ENCODE measurements around the gene SYCP1. TPM values are rescaled to one million over a fixed set of nuclear protein-coding genes. Genes with fewer than 3 reads are reported as not detected.

SYCP1 gene
- total RNA-seq, 1 experiment from 2014 or later = not detected

DNA sequence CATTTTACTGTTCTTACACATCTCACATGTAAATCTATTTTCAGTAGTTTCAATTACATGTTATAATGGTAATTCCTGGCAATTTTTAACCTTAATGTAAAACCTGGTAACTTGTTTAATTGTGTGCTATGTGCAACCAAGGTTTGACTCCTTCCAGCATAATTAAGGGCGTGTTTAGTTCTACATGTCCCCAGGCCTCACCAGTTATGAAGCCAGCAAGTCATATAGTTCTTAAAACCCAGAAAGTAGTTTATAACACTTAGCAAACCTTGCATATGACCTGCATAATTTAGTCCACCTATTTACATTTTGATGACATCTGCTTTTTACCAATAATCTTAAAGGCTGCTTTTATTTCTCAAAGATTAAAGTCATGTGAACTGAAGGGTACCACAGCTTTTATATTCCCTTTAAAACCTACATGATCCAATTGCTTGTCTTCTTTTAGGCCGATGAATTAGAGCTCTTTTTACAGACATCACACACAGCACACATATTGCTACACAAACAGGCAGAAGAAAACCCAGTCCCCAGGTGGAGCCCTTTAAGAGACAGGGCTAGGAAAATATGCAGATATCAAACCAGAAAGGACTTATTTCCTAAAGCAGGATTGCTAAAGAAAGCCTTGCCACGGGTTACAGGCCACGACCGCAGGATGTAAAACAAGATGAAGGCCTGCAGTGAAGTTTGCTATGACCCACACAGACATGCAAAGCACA, 23.2 kb upstream of the SYCP1 start:
- no peak for DNase-seq
- Histone ChIP-seq H3K36me3 (ENCODE audit: control insufficient read depth, insufficient read depth, low read length) (no peaks in the 10 kb centered on the region), H3K4me1 (no peaks in the 10 kb centered on the region), H3K4me3 (ENCODE audit: low read depth, low read length) (no peak overlapping the region), H3K27me3 (replicated peaks; ENCODE audit: control insufficient read depth, insufficient read depth, low read length) (no peaks in the 10 kb centered on the region), H3K9me3 (no peaks in the 10 kb centered on the region)
- H3K36me3 Mint-ChIP-seq (ENCODE audit: insufficient read depth, unreplicated experiment) = no peaks in the 10 kb centered on the region
- no peak overlapping the region for H3K4me3 Mint-ChIP-seq (ENCODE audit: unreplicated experiment)
- H3K4me1 Mint-ChIP-seq (ENCODE audit: low read depth, unreplicated experiment) = no peaks in the 10 kb centered on the region
- POLR2A ChIA-PET = no interaction called here
- TF ChIP-seq CTCF (IDR thresholded peaks at IDR 0.05; ENCODE audit: insufficient read depth in 1 of 2, low read depth in 1 of 2, low read length in 1 of 2, severe bottlenecking in 1 of 2, unreplicated experiment in 1 of 2) = no peak
- no TSS peak for BruUV-seq (replicated peaks)
- CTCF ChIA-PET = no interaction called here
- H3K9me3 Mint-ChIP-seq (ENCODE audit: unreplicated experiment) = no peaks in the 10 kb centered on the region
- intact Hi-C loops (cut with micrococcal nuclease; ENCODE audit: unreplicated experiment) = no loop called here
- no peaks in the 10 kb centered on the region for H3K27me3 Mint-ChIP-seq (ENCODE audit: insufficient read depth, unreplicated experiment)
- no peak overlapping the region for H3K27ac Mint-ChIP-seq (ENCODE audit: unreplicated experiment)

- DNase-seq = no peak
- Histone ChIP-seq H3K4me3 (ENCODE audit: low read depth, low read length) (no peak overlapping the region), H3K36me3 (ENCODE audit: control insufficient read depth, insufficient read depth, low read length) (no peaks in the 10 kb centered on the region), H3K9me3 (no peaks in the 10 kb centered on the region), H3K27me3 (replicated peaks; ENCODE audit: control insufficient read depth, insufficient read depth, low read length) (no peaks in the 10 kb centered on the region), H3K4me1 (no peaks in the 10 kb centered on the region)
- Mint-ChIP-seq H3K9me3 (ENCODE audit: unreplicated experiment) (no peaks in the 10 kb centered on the region), H3K36me3 (ENCODE audit: insufficient read depth, unreplicated experiment) (no peaks in the 10 kb centered on the region), H3K4me3 (ENCODE audit: unreplicated experiment) (no peak overlapping the region), H3K4me1 (ENCODE audit: low read depth, unreplicated experiment) (no peaks in the 10 kb centered on the region), H3K27me3 (ENCODE audit: insufficient read depth, unreplicated experiment) (no peaks in the 10 kb centered on the region), H3K27ac (ENCODE audit: unreplicated experiment) (no peak overlapping the region)
- no peak for TF ChIP-seq CTCF (IDR thresholded peaks at IDR 0.05; ENCODE audit: insufficient read depth in 1 of 2, low read depth in 1 of 2, low read length in 1 of 2, severe bottlenecking in 1 of 2, unreplicated experiment in 1 of 2)
- ChIA-PET CTCF (no interaction called here), POLR2A (no interaction called here)
- BruUV-seq (replicated peaks) = no TSS peak
- intact Hi-C loops (cut with micrococcal nuclease; ENCODE audit: unreplicated experiment) = no loop called here
Observed at GRCh38 chr1:114832057-114832456, 22.6 kb upstream of the SYCP1 start.

DNA sequence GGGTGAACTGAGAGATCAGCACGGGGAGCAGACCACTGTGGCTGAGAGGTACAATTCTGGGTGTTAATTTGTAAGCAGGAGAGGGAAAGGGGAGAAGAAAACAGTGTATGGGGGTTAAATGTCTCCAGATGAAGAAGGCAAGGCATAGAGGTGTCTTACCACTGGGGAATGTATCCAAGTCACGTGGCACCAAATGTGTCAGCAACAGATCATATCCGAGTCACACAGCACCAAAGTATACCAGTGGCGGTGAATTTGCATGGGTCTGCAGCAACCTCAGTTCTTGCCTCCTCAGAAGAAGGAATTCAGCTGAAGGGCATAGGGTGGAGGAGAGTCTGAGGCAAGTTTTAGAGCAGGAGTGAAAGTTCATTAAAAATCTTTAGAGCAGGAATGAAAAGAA, 21.2 kb upstream of the SYCP1 start:
- no peaks in the 10 kb centered on the region for H3K27me3 Mint-ChIP-seq (ENCODE audit: insufficient read depth, unreplicated experiment)
- H3K27ac Mint-ChIP-seq (ENCODE audit: unreplicated experiment) = no peak overlapping the region
- ChIA-PET CTCF (no interaction called here), POLR2A (no interaction called here)
- H3K9me3 Mint-ChIP-seq (ENCODE audit: unreplicated experiment) = no peaks in the 10 kb centered on the region
- no peak overlapping the region for H3K4me3 Mint-ChIP-seq (ENCODE audit: unreplicated experiment)
- no peaks in the 10 kb centered on the region for H3K36me3 ChIP-seq (ENCODE audit: control insufficient read depth, insufficient read depth, low read length)
- H3K9me3 ChIP-seq = no peaks in the 10 kb centered on the region
- no peak for TF ChIP-seq CTCF (IDR thresholded peaks at IDR 0.05; ENCODE audit: insufficient read depth in 1 of 2, low read depth in 1 of 2, low read length in 1 of 2, severe bottlenecking in 1 of 2, unreplicated experiment in 1 of 2)
- no peak overlapping the region for H3K4me3 ChIP-seq (ENCODE audit: low read depth, low read length)
- intact Hi-C loops (cut with micrococcal nuclease; ENCODE audit: unreplicated experiment) = no loop called here
- no peaks in the 10 kb centered on the region for H3K36me3 Mint-ChIP-seq (ENCODE audit: insufficient read depth, unreplicated experiment)
- no peaks in the 10 kb centered on the region for H3K4me1 Mint-ChIP-seq (ENCODE audit: low read depth, unreplicated experiment)
- H3K4me1 ChIP-seq = no peaks in the 10 kb centered on the region
- no TSS peak for BruUV-seq (replicated peaks)
- no peak for DNase-seq
- H3K27me3 ChIP-seq (replicated peaks; ENCODE audit: control insufficient read depth, insufficient read depth, low read length) = no peaks in the 10 kb centered on the region

All from Caco-2 (cell line).